Activated CD4-positive, alpha-beta T cell treated with anti-CD3 and anti-CD28 coated beads for 4 hours (primary cell): ENCODE measurements around the gene SCAMP4.

Experiments used
- DNase-seq, 2 donors: peaks; one replicate each; pipeline ENCODE4 v3.0.0-alpha.2; 2020

The SCAMP4 gene, protein sequence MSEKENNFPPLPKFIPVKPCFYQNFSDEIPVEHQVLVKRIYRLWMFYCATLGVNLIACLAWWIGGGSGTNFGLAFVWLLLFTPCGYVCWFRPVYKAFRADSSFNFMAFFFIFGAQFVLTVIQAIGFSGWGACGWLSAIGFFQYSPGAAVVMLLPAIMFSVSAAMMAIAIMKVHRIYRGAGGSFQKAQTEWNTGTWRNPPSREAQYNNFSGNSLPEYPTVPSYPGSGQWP

GRCh38 chr19:1905110-1905862, at the start of gene SCAMP4, which contains the start of gene ADAT3:
SCAMP4 (plus strand) TSS chr19:1905399; CDS start chr19:1915020, 9,621 bp downstream.
ADAT3 (plus strand) TSS chr19:1905399; CDS start chr19:1912048, 6,649 bp downstream.
- peak; percentile 97 to 98 for DNase-seq

DNA sequence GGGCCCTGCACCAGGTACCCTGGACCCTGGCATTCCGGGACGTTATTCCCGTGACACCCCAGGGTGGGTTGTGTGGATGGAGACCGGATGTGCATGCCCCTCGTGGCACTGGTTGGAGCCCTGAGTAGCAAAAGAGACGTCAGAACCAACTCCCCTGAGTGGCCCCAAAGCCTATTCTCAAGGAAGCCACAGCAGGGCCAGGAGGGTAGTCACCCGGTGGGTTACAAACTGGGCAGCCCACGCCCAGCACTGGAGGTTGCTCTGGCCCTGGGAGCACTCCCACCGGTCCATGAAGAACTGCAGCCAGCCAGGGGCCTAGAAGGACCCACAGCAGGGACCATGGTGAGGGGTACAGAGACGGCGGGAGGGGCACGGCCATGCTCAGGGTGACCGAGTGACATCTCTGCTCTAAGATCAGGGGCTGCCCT, 49.4 kb upstream of the SCAMP4 start:
- DNase-seq = no peak

DNA sequence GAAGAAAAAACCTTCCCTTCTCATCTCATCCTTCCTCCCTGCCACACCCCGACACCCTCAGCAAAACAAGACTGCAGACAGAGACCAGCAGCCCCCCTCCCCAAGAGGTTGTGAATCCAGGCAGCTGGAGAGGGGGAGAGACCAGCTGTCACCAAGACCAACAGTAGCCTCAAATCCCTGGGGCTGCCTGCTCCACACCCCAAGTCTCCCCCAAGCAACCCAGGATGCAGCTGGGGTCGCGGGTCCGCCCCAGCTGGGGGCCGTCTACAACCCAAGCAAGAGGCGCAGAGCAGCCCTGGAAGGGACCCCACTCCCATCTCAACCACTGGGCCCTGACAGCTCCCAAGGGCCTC, 48.9 kb upstream of the SCAMP4 start:
- DNase-seq = no peak

GRCh38 chr19:1856698-1857603, 48.2 kb upstream of the SCAMP4 start:
- DNase-seq = peak; percentile 63 to 72

GRCh38 chr19:1857648-1858326, 47.4 kb upstream of the SCAMP4 start:
- DNase-seq = no peak

DNA sequence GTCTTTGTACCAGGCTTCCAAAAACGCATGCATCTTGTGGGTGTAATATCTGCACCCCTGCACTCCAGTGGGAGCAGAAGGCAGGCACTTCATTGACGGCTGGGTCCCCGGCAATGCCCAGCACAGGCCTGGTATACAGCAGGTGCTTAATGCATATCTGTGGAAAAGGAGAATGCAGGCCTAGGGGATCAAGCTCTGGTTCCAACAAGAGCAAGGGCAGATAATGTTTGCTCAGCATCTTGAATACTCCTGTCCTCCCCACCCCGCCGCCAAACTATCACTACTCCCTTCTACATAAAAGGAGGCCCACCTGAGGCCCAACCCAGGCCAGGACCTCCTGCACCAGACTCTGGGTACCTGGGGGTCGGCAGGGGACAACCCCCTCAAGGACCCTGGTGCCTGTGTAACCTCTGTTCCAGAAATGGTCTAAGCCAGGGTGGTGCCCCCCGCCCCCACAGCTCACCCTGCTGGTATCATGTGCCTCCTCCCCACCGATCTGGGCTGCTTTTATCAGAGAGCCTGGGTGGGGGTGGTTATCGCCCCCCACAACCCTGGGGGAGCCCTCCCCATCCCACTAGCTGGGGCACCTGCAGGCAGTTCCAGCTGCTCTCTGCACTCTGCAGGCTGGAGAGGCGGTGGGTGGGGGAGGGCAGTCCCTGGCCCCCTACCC, 46.7 kb upstream of the SCAMP4 start:
- no peak for DNase-seq

GRCh38 chr19:1859331-1859781, 45.8 kb upstream of the SCAMP4 start:
- DNase-seq = no peak

DNA sequence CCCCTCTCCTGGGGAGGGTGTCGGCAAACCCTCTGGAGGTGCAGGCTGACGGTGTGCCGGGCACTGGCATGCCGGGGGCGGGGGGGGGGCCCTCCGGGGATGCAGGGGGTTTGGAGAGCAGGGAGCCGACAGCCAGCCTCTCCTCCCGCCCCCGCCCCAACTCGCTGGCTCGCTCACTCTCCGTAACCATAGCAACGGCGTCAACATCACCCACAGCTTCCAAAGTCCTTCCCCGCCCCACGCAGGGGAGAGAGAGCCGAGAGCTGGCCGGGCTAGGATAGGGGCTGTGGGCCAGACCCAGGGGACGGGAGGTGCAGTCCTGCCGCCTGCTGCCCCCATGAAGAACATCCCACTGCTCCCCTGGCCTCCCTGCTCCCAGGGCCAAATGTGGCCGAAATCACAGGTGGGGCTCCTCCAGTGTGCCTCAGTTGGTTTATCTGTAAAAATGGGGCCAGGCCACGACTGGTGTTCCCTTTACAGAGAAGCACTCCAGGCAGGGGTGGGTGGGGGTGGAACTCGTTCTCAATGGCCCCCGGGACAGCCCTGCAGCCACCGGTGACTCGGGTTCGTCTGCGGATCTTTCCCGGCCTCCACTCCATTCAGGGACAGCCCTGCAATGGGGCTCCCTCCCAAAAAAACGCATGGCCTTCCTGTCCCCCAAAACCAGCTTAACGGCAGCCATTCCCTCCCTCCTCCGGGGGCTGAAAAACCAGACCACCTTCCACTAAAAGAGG, 45.0 kb upstream of the SCAMP4 start:
- peak; percentile 70 to 72 for DNase-seq

DNA sequence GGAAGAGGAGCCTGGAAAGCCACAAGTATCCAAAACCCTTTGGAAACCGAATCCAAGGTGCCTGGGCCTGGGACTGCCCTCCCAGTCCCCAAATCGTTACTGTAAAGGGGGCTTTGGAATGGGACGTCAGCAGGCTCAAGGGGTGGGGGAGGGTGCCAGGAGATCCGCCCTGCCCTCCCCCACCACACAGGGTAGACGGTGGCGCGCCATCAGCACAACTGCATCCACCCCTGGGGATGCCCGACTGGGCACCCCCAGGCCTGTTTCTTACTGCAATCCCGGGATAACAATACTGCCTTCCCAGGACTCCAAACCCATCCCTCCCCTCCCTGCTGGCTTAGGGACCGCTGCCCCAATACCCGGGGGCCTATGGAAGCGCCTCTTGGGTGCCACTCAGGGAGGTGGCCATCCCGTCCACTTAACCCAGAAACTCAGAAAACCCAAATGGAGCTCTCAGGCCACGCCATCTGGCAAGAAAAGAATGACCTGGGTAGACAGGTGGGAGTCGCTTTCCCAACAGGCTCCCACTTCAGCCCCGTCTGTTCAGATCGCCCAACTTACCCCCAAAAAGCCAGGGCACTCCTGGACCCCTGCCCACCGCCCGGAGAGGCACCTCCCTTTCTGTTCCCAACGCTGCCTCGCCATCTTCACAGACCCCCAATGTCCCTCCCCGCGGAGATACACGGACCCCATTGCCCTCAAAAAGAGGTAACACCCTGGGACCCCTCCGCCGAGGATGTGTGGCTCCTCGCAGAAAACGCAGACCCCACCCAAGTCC, 44.2 kb upstream of the SCAMP4 start:
- DNase-seq = no peak

DNA sequence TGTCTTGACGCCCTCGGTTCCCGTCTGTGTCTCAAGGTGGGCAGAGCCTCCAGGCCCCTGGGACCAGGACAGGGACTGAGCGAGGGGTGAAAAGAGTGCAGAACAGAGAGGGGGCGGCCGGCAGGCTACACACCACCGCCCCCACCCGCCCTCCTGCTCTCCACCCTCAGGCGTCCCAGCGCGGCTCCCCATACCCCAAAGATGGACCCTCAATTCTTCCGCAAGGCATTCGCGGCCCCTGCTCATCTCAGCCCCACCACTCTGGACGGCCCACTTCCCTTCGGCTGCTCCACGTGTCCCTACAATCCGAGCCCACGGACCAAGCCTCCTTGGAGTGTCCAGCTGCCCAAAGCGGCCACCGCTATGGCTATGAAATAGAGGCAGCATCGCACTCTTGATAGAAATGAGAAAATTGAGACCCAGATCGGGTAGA, 43.6 kb upstream of the SCAMP4 start:
- no peak for DNase-seq

GRCh38 chr19:1862068-1862423, 43.2 kb upstream of the SCAMP4 start:
- no peak for DNase-seq

DNA sequence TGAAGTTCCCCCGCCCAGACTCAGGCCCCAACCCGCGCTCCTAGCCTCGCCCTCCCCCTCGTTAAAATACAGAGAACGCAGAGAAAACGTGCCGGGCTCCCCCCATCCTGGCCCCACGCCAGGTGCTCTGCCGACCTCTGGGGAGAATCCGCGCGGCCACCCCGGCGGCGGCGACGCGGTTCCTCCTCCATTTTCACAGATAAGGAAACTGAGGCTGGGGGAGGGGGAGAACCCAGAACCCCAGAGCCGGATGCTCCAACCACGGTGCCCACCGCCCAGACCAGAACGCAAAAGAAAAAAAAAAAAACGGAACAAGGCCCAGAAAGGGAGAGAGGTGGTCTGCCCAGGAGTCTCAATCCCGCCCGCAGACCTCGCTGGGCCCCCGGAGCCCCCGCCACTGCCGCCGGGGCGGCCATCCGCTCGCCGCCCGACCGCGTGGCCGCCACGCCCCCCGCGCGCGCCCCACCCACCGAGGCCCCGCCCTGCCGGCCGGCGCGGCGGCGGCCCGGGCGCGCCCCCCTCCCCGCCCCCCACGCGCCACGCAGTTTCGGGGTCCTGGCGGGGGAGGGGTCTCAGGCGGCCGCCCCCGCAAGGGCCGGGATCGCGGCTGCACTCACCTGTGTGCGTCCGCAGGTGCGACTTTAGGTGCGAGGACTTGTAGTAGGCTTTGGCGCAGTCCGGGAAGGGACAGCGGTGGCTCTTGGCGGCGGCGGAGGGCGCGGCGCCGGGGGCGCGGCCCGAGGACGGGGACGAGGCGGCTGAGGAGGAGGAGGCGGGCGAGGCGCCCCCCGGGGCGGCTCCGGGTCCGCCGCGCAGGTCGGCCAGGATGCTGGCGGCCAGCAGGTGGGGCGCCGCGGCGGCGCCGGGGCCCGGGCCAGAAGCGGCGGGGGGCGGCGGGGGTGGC, 42.5 kb upstream of the SCAMP4 start:
- peak; percentile 52 to 57 for DNase-seq

- no peak for DNase-seq
Observed at GRCh38 chr19:1863328-1863637, 41.9 kb upstream of the SCAMP4 start, which contains the start of gene KLF16. KLF16 (minus strand) TSS chr19:1863579; CDS start chr19:1863497, 82 bp downstream.

GRCh38 chr19:1863638-1864479, 41.3 kb upstream of the SCAMP4 start:
- DNase-seq = peak; percentile 92 to 97

GRCh38 chr19:1864480-1865171, 40.6 kb upstream of the SCAMP4 start:
- DNase-seq = peak; percentile 55 to 60

GRCh38 chr19:1865172-1866010, 39.8 kb upstream of the SCAMP4 start:
- no peak for DNase-seq
